Esophagus squamous epithelium (tissue), 5 donors: ENCODE measurements around the gene PRKG1. TPM values are rescaled to one million over a fixed set of nuclear protein-coding genes. Genes with fewer than 3 reads are reported as not detected.

Experiments
- DNase-seq: peaks from one replicate; lab custom pipeline; 2025; lab: John Stamatoyannopoulos, UW
- H3K27ac ChIP-seq, 4 donors: fragments of 200-600 bp; sonication (generic); one replicate each; pipeline ENCODE4 v1.5.1; 2016 to 2019; ENCODE audit warnings: mild to moderate bottlenecking in 1 of 4
- H3K27me3 ChIP-seq, 4 donors: fragments of 200-600 bp; sonication (generic); 1 replicate in 3 of 4; 2 replicates in 1 of 4; pipeline versions ENCODE4 v1.5.1 to v1.6.0; 2017 to 2021; ENCODE audit warnings: antibody characterized with exemption in 1 of 4
- H3K36me3 ChIP-seq, 3 donors: fragments of 200-600 bp; sonication (generic); one replicate each; pipeline ENCODE4 v1.5.1; 2016 to 2019
- H3K4me1 ChIP-seq, 3 donors: fragments of 200-600 bp; sonication (generic); one replicate each; pipeline ENCODE4 v1.5.1; 2017 to 2019
- H3K4me3 ChIP-seq, 4 donors: fragments of 200-600 bp; sonication (generic); 1 replicate in 3 of 4; 2 replicates in 1 of 4; pipeline ENCODE4 v1.5.1; 2016 to 2019; ENCODE audit warnings: mild to moderate bottlenecking in 2 of 4, moderate library complexity in 1 of 4
- H3K9me3 ChIP-seq, 3 donors: fragments of 200-600 bp; sonication (generic); one replicate each; pipeline ENCODE4 v1.5.1; 2016 to 2019
- POLR2A ChIP-seq, 4 donors: fragments of 450-650 bp; IDR thresholded peaks; one replicate each; pipeline ENCODE4 v1.6.1; 2017; ENCODE audit warnings: antibody characterized with exemption in 4 of 4, mild to moderate bottlenecking in 4 of 4, moderate library complexity in 3 of 4
- WGBS, 2 donors: methylation state at CpG; one replicate each; pipeline ENCODE4 v1.1.5; 2018; 5-methylcytosine and 5-hydroxymethylcytosine counted together
- intact Hi-C: fragments of 100-400 bp; cut with DNase I; formaldehyde crosslinking; loops from one replicate; pipeline ENCODE4 v1.15.0; 2022
- total RNA-seq, 4 donors: library from RNA; depleted of rRNA; stranded (reverse); fragments of >200 nt; gene quantifications; one replicate each; pipeline ENCODE4 v1.1.0, GENCODE V29; 2016
- TF ChIP-seq, protein P1 (sequence below), 6 experiments: fragments of 450-650 bp in 4 of 6; fragments of 200-600 bp in 2 of 6; sonication (generic) in 2 of 6; IDR thresholded peaks; one replicate each; pipeline ENCODE4 v1.5.1; 2016 to 2019; ENCODE audit warnings: antibody characterized with exemption in 6 of 6, mild to moderate bottlenecking in 4 of 6, moderate library complexity in 4 of 6
- donor health status: DM: yes; HTN: yes; CAD: no.

The PRKG1 gene
- total RNA-seq, 4 donors from 2014 or later = 2.0 to 10.9 (median 3.8) TPM

DNA sequence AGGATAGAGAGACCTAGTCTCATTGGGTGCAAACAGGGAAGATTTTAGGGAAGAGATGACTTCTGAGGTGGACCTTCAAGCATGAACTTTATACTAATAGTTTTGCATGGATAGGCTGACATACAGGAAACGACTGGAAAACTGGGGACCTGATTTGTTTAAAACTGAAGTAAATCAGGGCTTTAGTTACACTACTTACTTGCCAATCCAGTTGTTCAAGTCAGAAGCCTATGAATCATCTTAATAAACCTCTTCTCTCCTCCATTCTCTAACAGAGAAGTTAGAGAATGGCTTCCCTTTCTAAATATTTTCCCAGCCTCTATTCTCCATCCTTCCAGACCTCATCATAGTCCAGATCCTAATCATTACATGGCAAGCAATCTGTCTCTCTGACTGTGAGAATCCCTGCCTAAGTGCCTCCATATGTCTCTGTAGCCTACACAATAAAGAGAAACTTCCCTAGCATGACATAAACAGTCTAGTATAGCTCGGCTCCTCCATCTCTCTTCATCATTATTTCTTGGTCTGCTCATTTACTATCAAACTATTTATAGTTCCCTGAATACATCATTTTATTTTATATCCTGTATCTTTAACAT is 55.8 kb downstream of the PRKG1 start:
- no peaks in the 10 kb centered on the region for H3K36me3 ChIP-seq
- TF ChIP-seq, protein P1, sequence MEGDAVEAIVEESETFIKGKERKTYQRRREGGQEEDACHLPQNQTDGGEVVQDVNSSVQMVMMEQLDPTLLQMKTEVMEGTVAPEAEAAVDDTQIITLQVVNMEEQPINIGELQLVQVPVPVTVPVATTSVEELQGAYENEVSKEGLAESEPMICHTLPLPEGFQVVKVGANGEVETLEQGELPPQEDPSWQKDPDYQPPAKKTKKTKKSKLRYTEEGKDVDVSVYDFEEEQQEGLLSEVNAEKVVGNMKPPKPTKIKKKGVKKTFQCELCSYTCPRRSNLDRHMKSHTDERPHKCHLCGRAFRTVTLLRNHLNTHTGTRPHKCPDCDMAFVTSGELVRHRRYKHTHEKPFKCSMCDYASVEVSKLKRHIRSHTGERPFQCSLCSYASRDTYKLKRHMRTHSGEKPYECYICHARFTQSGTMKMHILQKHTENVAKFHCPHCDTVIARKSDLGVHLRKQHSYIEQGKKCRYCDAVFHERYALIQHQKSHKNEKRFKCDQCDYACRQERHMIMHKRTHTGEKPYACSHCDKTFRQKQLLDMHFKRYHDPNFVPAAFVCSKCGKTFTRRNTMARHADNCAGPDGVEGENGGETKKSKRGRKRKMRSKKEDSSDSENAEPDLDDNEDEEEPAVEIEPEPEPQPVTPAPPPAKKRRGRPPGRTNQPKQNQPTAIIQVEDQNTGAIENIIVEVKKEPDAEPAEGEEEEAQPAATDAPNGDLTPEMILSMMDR (IDR thresholded peaks at IDR 0.05) = no peak
- TF ChIP-seq POLR2A (IDR thresholded peaks at IDR 0.05) = no peak
- H3K27ac ChIP-seq = no peak overlapping the region
- peaks cover 0 to 11% (median 3%) of the 10 kb centered on the region in 3 donors for H3K4me1 ChIP-seq
- intact Hi-C loops = no loop called here
- 45 to 46% methylated on average over 2 of the region's 2 CpGs for WGBS, 2 donors
- H3K4me3 ChIP-seq = no peak overlapping the region
- no peaks in the 10 kb centered on the region for H3K9me3 ChIP-seq
- no peak for DNase-seq
- no peaks in the 10 kb centered on the region for H3K27me3 ChIP-seq

DNA sequence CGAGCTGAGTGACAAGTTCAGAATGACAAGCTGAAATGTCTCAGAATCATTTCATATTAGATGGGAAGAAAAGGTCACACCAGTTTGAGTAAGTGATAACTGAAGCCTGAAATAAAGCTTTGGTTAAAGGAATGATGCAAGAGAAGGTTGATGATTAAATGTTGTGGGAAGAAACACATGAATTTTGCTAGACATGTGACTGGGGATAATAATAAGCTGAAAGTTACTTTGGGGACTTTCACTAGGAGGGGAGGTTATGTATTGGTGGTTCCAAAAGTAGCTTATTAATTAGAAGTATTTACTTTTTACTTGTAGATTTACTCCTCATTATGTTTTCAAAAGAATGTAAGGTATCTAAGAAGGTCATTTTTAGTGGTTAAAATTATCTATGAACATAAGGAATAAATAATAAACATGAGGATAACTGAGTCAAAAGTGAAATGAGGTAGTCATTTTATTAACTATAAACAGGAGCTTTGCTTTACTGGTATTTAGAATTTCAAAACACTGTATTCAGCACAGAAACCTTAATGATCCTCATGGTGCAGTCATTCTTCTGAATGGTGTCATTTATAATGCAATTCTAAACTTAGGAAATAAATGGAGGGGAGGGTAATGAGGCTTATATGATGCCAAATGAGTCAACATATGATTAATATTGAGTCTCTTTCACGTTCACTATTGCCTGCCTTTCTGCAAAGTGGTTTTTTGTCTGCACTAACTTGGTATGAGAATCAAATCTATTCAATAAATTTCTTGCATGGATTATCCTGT is 63.7 kb downstream of the PRKG1 start:
- Histone ChIP-seq H3K36me3 (no peaks in the 10 kb centered on the region), H3K4me1 (peaks cover 0 to 7% (median 0%) of the 10 kb centered on the region in 3 donors), H3K27me3 (no peaks in the 10 kb centered on the region), H3K9me3 (no peaks in the 10 kb centered on the region), H3K4me3 (no peak overlapping the region), H3K27ac (no peak overlapping the region)
- intact Hi-C loops = no loop called here
- TF ChIP-seq, protein P1 (IDR thresholded peaks at IDR 0.05) = no peak
- WGBS, 2 donors = 48 to 51% methylated on average over 2 of the region's 2 CpGs
- DNase-seq = no peak

DNA sequence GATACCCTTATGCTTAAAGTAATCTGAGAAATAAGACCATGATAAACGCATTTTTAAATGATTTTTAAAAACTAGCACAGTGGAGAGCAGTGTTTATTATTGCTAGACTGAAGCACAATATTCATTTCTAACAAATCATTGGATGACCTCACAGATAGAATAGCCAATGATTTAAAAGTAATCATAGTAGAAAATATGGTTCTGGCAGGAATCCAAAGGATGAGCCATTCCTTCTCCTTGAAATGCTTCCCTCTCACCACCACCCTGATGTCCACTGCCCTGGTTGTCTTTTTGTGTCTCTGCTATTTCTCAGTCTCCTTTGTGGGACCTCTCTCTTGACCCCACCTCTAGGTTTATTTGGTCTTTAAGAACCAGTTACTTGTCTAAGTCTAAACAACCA is 64.9 kb downstream of the PRKG1 start:
- TF ChIP-seq, protein P1 (IDR thresholded peaks at IDR 0.05) = no peak
- TF ChIP-seq POLR2A (IDR thresholded peaks at IDR 0.05) = no peak
- no peaks in the 10 kb centered on the region for H3K27me3 ChIP-seq
- 83 to 93% methylated on average over 1 of the region's 1 CpG for WGBS, 2 donors
- intact Hi-C loops = no loop called here
- H3K4me1 ChIP-seq = peaks cover 0 to 7% (median 0%) of the 10 kb centered on the region in 3 donors
- no peak overlapping the region for H3K27ac ChIP-seq
- no peak for DNase-seq
- H3K36me3 ChIP-seq = no peaks in the 10 kb centered on the region
- H3K9me3 ChIP-seq = no peaks in the 10 kb centered on the region
- H3K4me3 ChIP-seq = no peak overlapping the region

DNA sequence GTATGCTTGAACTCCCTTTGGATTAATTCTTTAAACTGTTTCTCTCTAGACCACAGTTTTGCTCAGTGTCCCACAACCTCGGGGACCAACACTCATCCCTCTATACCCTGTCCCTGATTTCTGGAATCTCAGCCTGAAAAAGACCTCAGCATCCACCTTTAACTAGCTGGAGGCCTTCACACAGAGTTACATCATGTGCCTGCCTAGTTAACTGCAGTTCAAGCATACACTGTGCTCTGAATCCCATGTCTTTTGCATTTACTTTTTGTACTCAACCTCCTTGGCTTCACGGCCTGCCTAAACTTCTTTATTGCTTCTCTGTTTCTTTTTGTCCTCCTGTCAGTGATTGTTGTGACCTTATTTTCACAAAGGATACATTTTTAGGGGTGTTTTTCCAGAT is 66.7 kb downstream of the PRKG1 start:
- H3K27me3 ChIP-seq = no peaks in the 10 kb centered on the region
- no peaks in the 10 kb centered on the region for H3K9me3 ChIP-seq
- 37 to 70% methylated on average over 2 of the region's 2 CpGs for WGBS, 2 donors
- H3K4me1 ChIP-seq = peaks cover 0 to 7% (median 0%) of the 10 kb centered on the region in 3 donors
- H3K36me3 ChIP-seq = no peaks in the 10 kb centered on the region
- no peak overlapping the region for H3K4me3 ChIP-seq
- DNase-seq = no peak
- intact Hi-C loops = no loop called here
- no peak overlapping the region for H3K27ac ChIP-seq
- no peak for TF ChIP-seq POLR2A (IDR thresholded peaks at IDR 0.05)
- TF ChIP-seq, protein P1 (IDR thresholded peaks at IDR 0.05) = no peak

DNA sequence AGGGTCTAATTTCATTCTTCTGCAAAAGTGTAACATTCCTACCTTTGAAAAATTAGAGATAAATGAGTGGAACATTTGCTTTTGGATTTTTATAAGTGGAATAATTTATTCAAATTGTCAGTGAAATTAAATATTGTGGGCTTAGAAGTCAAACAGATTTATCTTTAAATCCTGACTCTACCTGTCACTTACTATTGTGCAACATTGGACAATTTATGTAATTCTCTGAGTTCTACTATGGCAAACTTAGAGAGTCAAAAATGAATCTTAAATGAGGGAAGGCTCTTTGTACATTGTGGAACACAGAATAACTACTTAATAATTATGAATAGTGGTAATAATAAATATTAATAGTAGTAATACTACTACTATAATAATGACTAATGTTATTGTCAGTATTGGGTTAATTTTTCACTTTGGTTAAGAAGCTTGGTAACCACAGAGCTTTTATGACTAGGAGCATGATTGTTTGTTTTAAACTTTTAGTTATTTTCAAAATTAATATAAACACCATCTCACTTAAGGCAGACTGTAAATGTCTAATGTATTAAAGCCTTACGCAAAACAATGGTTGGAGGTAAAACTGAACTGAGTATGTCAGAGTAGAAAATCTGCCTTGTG is 70.0 kb downstream of the PRKG1 start:
- H3K27me3 ChIP-seq = no peaks in the 10 kb centered on the region
- 97 to 100% methylated on average over 1 of the region's 1 CpG for WGBS, 2 donors
- H3K9me3 ChIP-seq = no peaks in the 10 kb centered on the region
- no peak overlapping the region for H3K4me3 ChIP-seq
- no peak overlapping the region for H3K27ac ChIP-seq
- TF ChIP-seq, protein P1 (IDR thresholded peaks at IDR 0.05) = no peak
- no peak for TF ChIP-seq POLR2A (IDR thresholded peaks at IDR 0.05)
- no peak for DNase-seq
- intact Hi-C loops = no loop called here
- no peaks in the 10 kb centered on the region for H3K4me1 ChIP-seq
- no peaks in the 10 kb centered on the region for H3K36me3 ChIP-seq
